Heart left ventricle (tissue), 16 donors: ENCODE results near the gene CHD9. TPM values are rescaled to one million over a fixed set of nuclear protein-coding genes. Genes with fewer than 3 reads are reported as not detected.
"Not testable (repeated sequence)": the region's sequence is repeated elsewhere in the genome, so short reads cannot be mapped to it uniquely, and the experiment has no call there.

Source experiments
- ATAC-seq, 4 donors: fragments of 200-7000 bp; cut with Tn5 transposase; one replicate each; pipeline ENCODE4 v1.9.1; 2020 to 2022; ENCODE audit warnings: moderate library complexity in 4 of 4, mild to moderate bottlenecking in 3 of 4, moderate number of reproducible peaks in 1 of 4
- DNase-seq, 5 donors: peaks; one replicate each; pipeline ENCODE4 v3.0.0-alpha.2; 2020
- H3K27ac ChIP-seq, 12 donors: fragments of 200-600 bp; sonication (generic) in 4 of 12; one replicate each; pipeline versions ENCODE4 v1.5.0 to v1.8.0; 2016 to 2022; ENCODE audit warnings: mild to moderate bottlenecking in 2 of 12
- H3K27me3 ChIP-seq, 9 donors: fragments of 200-600 bp; sonication (generic) in 2 of 9; one replicate each; pipeline versions ENCODE4 v1.5.1 to v1.8.0; 2016 to 2022; ENCODE audit warnings: mild to moderate bottlenecking in 3 of 9
- H3K36me3 ChIP-seq, 9 donors: fragments of 200-600 bp; sonication (generic) in 2 of 9; one replicate each; pipeline versions ENCODE4 v1.5.0 to v1.8.0; 2018 to 2022; ENCODE audit warnings: mild to moderate bottlenecking in 2 of 9
- H3K4me1 ChIP-seq, 12 donors: fragments of 200-600 bp; sonication (generic) in 4 of 12; one replicate each; pipeline versions ENCODE4 v1.5.0 to v1.8.0; 2016 to 2022; ENCODE audit warnings: mild to moderate bottlenecking in 3 of 12
- H3K4me3 ChIP-seq, 12 donors: fragments of 200-600 bp; sonication (generic) in 4 of 12; one replicate each; pipeline versions ENCODE4 v1.5.0 to v1.8.0; 2017 to 2022; ENCODE audit warnings: mild to moderate bottlenecking in 9 of 12, moderate library complexity in 4 of 12
- H3K9me3 ChIP-seq, 12 donors: fragments of 200-600 bp; sonication (generic) in 4 of 12; one replicate each; pipeline versions ENCODE4 v1.5.0 to v1.8.0; 2016 to 2022; ENCODE audit warnings: mild to moderate bottlenecking in 1 of 12
- POLR2A ChIP-seq, 2 donors: fragments of 450-650 bp; IDR thresholded peaks; one replicate each; pipeline ENCODE4 v1.6.1; 2017; ENCODE audit warnings: antibody characterized with exemption in 2 of 2, mild to moderate bottlenecking in 2 of 2, moderate library complexity in 2 of 2
- WGBS, 4 donors: extraction: QIAGEN DNeasy Blood & Tissue Kit in 2 of 4; methylation state at CpG; one replicate each; pipeline versions ENCODE4 v1.1.5 to v1.1.7; 2013 to 2018; 5-methylcytosine and 5-hydroxymethylcytosine counted together
- intact Hi-C, 10 donors: fragments of 100-400 bp; cut with DNase I; formaldehyde crosslinking; loops; one replicate each; pipeline versions ENCODE4 v1.11.1 to v1.14.2; 2022
- polyA plus RNA-seq, 2 donors: library from polyadenylated mRNA; stranded (reverse); fragments of 200-250 nt; gene quantifications; one replicate each; pipeline ENCODE4 v1.2.3, GENCODE V29; 2013
- total RNA-seq, 9 donors: library from RNA; depleted of rRNA in 2 of 9; stranded (reverse); fragments of >200 nt in 2 of 9; fragmentation: NEBNext Ultra II Directional in 3 of 9; extraction: Animal tissue kit (Norgen Biotek cat#: 25700) in 3 of 9; gene quantifications; one replicate each; pipeline versions ENCODE4 v1.1.0 to v1.2.4, GENCODE V29; 2016 to 2023
- TF ChIP-seq, protein P1 (sequence below), 12 donors: fragments of 200-600 bp; sonication (generic) in 4 of 12; IDR thresholded peaks; one replicate each; pipeline versions ENCODE4 v1.5.0 to v1.8.0; 2018 to 2022; ENCODE audit warnings: antibody characterized with exemption in 12 of 12, mild to moderate bottlenecking in 5 of 12
- donor health status: ischemic (EF 13 %, LVEDD 7.1; RV severe dilation, severe dysfunction).
- donor health status: healthy with polysubstance abuse.
- donor health status: DM: no; HTN: yes; CAD: no.
- donor health status: DM: no; HTN: no; CAD: no.
- donor health status: ischemic (EF 25% LVEDD 6.9; RV normal size, moderate dysfunction).
- donor health status: ischemic (EF 25% LVEDD 5.7; RV mildly dilated, moderate dysfunction).
- donor health status: healthy.
- donor health status: DM: yes; HTN: yes; CAD: no.
- donor health status: ischemic (EF 35%, LVEDD 5.7; RV mildly dilated, moderate dysfunction).
- donor health status: nonischemic (EF 11% LVEDD 7.7; RV severe dilation, severe dysfunction).
- donor health status: DM: yes; HTN: yes; CAD: no.
- donor health status: PGD.
- donor health status: ischemic (EF 29% LVEDD 5.4; RV normal size, mild dysfunction).
- donor health status: nonischemic (EF 23%, LVEDD 6.1; RV moderate dilation, normal function).

CHD9 gene
- total and polyA plus RNA-seq, 11 donors = 11.8 to 56.2 (median 41.3) TPM

DNA sequence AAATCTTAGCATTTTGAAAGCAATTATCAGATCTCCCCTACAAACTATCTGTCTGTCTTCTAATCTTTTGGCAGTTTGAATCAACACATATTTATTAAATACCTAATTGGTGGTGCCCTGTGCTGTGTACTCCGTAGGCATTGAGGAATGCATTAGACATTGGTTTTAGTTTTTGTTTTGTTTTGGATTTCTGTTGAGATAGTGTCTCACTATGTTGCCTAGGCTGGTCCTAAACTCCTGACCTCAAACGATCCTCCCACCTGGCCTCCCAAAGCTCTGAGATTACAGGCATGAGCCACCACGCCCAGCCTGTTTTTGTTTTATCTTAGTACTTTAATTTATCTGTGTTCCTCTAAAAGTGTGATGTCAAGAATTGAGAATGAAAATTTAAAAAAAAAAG, 254.7 kb downstream of the CHD9 start:
- intact Hi-C loops = loop anchor here in 2 of 10 donors (5.0 to 10.0 kb wide), 2 partner anchors 37 to 55 kb away; no protein-coding TSS in a partner anchor
- TF ChIP-seq POLR2A (IDR thresholded peaks at IDR 0.05) = no peak
- TF ChIP-seq, protein P1, sequence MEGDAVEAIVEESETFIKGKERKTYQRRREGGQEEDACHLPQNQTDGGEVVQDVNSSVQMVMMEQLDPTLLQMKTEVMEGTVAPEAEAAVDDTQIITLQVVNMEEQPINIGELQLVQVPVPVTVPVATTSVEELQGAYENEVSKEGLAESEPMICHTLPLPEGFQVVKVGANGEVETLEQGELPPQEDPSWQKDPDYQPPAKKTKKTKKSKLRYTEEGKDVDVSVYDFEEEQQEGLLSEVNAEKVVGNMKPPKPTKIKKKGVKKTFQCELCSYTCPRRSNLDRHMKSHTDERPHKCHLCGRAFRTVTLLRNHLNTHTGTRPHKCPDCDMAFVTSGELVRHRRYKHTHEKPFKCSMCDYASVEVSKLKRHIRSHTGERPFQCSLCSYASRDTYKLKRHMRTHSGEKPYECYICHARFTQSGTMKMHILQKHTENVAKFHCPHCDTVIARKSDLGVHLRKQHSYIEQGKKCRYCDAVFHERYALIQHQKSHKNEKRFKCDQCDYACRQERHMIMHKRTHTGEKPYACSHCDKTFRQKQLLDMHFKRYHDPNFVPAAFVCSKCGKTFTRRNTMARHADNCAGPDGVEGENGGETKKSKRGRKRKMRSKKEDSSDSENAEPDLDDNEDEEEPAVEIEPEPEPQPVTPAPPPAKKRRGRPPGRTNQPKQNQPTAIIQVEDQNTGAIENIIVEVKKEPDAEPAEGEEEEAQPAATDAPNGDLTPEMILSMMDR (IDR thresholded peaks at IDR 0.05) = no peak
- no peak overlapping the region for H3K27ac ChIP-seq
- H3K36me3 ChIP-seq = peaks cover 0 to 100% (median 97%) of the 10 kb centered on the region in 9 donors
- H3K4me1 ChIP-seq = no peaks in the 10 kb centered on the region
- ATAC-seq (no peak), DNase-seq (no peak)
- WGBS, 4 donors = 79 to 88% (median 83%) methylated on average over 3 of the region's 3 CpGs
- no peaks in the 10 kb centered on the region for H3K9me3 ChIP-seq
- no peak overlapping the region for H3K4me3 ChIP-seq
- H3K27me3 ChIP-seq = no peaks in the 10 kb centered on the region

DNA sequence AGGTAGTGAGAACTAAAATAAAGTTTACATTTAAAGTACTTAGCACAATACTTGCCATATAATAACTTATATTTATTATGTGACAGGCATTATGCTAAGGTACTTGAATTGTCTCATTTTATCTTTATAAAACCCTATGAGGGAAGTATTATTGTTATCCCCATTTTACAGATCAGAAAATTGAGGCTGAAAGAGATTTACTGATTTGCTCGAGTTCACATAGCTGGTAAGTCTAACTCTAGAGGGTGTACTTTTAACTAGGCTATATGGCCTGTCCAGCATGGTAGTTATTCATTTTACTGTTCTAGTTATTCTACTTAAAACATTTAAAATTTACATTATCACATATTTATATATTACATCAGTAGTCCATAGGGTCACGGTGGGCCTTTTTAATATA, 266.2 kb downstream of the CHD9 start:
- no peaks in the 10 kb centered on the region for H3K4me1 ChIP-seq
- H3K27me3 ChIP-seq = no peaks in the 10 kb centered on the region
- intact Hi-C loops = loop anchor here in 2 of 10 donors (10.0 kb wide), 2 partner anchors 134 to 194 kb away; no protein-coding TSS in a partner anchor
- H3K9me3 ChIP-seq = no peaks in the 10 kb centered on the region
- H3K27ac ChIP-seq = no peak overlapping the region
- no peak for TF ChIP-seq POLR2A (IDR thresholded peaks at IDR 0.05)
- TF ChIP-seq, protein P1 (IDR thresholded peaks at IDR 0.05) = no peak
- ATAC-seq = no peak
- WGBS, 4 donors = 98 to 99% (median 98%) methylated on average over 2 of the region's 2 CpGs
- no peak overlapping the region for H3K4me3 ChIP-seq
- DNase-seq = no peak
- peaks cover 0 to 100% (median 100%) of the 10 kb centered on the region in 9 donors for H3K36me3 ChIP-seq

DNA sequence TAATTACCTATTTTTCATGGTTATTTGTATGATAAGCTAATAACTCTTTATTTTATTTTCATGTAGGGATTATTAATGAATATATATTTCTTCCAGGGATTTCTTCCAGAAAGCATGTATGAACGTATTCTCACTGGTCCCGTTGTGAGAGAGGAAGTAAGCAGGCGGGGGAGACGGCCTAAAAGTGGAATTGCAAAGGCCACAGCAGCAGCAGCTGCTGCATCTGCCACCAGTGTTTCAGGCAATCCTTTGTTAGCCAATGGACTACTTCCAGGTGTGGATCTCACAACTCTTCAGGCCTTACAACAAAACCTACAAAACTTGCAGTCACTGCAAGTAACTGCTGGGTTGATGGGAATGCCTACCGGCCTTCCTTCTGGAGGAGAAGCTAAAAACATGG, 269.1 kb downstream of the CHD9 start:
- no peak overlapping the region for H3K27ac ChIP-seq
- TF ChIP-seq POLR2A (IDR thresholded peaks at IDR 0.05) = no peak
- TF ChIP-seq, protein P1 (IDR thresholded peaks at IDR 0.05) = no peak
- no peaks in the 10 kb centered on the region for H3K4me1 ChIP-seq
- no peak for ATAC-seq
- intact Hi-C loops = loop anchor here in 2 of 10 donors (10.0 kb wide), 2 partner anchors 131 to 191 kb away; no protein-coding TSS in a partner anchor
- 77 to 81% (median 80%) methylated on average over 5 of the region's 5 CpGs for WGBS, 4 donors
- H3K36me3 ChIP-seq = peaks cover 0 to 94% (median 80%) of the 10 kb centered on the region in 9 donors
- H3K9me3 ChIP-seq = peaks cover 0 to 3% (median 0%) of the 10 kb centered on the region in 12 donors
- no peak for DNase-seq
- H3K4me3 ChIP-seq = no peak overlapping the region
- no peaks in the 10 kb centered on the region for H3K27me3 ChIP-seq

DNA sequence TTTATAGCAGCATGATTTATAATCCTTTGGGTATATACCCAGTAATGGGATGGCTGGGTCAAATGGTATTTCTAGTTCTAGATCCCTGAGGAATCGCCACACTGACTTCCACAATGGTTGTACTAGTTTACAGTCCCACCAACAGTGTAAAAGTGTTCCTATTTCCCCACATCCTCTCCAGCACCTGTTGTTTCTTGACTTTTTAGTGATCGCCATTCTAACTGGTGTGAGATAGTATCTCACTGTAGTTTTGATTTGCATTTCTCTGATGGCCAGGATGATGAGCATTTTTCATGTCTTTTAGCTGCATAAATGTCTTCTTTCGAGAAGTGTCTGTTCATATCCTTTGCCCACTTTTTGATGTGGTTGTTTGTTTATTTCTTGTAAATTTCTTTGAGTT, 276.2 kb downstream of the CHD9 start:
- intact Hi-C loops = loop anchor here in 1 of 10 donors (10.0 kb wide), 1 partner anchor 394 kb away; no protein-coding TSS in a partner anchor
- H3K27me3 ChIP-seq, H3K27ac ChIP-seq, DNase-seq, H3K4me1 ChIP-seq, ATAC-seq, H3K4me3 ChIP-seq: not testable (repeated sequence)
- WGBS, 4 donors = 87 to 95% (median 93%) methylated on average over 2 to 3 of the region's 3 CpGs
- Histone ChIP-seq H3K9me3 (peaks cover 0 to 17% (median 0%) of the 10 kb centered on the region in 12 donors), H3K36me3 (peaks cover 0 to 23% (median 10%) of the 10 kb centered on the region in 9 donors)

DNA sequence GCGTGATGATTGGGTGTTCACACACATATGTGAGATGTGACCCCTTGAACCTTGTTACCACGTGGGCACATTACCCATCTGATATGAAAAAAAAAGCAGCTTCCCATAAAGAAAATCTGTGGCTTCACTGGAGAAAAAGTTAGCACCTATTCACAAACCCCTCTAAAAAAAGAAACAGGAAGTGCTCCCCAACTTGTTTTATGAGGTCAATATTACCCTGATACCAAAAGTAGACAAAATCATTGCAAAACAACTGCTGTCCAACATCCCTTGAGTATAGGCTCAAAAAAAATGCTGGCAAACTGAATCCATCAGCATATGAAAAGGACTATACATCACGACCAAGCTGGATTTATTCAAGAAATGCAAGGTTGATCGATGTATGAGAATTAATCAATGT, 279.8 kb downstream of the CHD9 start:
- Histone ChIP-seq H3K27ac (no peak overlapping the region), H3K27me3 (no peaks in the 10 kb centered on the region), H3K4me1 (no peaks in the 10 kb centered on the region), H3K36me3 (no peaks in the 10 kb centered on the region), H3K9me3 (peaks cover 0 to 14% (median 0%) of the 10 kb centered on the region in 12 donors), H3K4me3 (no peak overlapping the region)
- intact Hi-C loops = loop anchor here in 1 of 10 donors (10.0 kb wide), 1 partner anchor 390 kb away; no protein-coding TSS in a partner anchor
- DNase-seq (no peak), ATAC-seq (no peak)
- TF ChIP-seq, protein P1 (IDR thresholded peaks at IDR 0.05) = no peak
- TF ChIP-seq POLR2A (IDR thresholded peaks at IDR 0.05) = no peak
- 65 to 70% (median 67%) methylated on average over 4 of the region's 4 CpGs for WGBS, 4 donors
